GM12865 (cell line): ENCODE data around the gene ARHGAP24.

Experiments
- DNase-seq: peaks from one replicate; pipeline ENCODE4 v3.0.0; 2010; ENCODE audit warnings: low read depth
- H3K4me3 ChIP-seq: 2 replicates; pipeline ENCODE4 v1.5.1; 2011; ENCODE audit warnings: mild to moderate bottlenecking, low read depth, low read length, control low read depth
- CTCF ChIP-seq: IDR thresholded peaks from 2 replicates; pipeline ENCODE4 v1.5.1; 2011; ENCODE audit warnings: low read length, control low read depth, low read depth, inconsistent platforms; ENCODE audit not compliant: insufficient read depth; ENCODE audit errors: missing control alignments

ARHGAP24 gene

GRCh38 chr4:85684676-85685075 lies 209.7 kb downstream of the ARHGAP24 start:
- no peak overlapping the region for H3K4me3 ChIP-seq
- no peak for DNase-seq
- no peak for TF ChIP-seq CTCF

- H3K4me3 ChIP-seq, result no peak overlapping the region
- DNase-seq, result no peak
- TF ChIP-seq CTCF, result no peak
Measured at GRCh38 chr4:85686398-85686797, 211.4 kb downstream of the ARHGAP24 start.

- TF ChIP-seq CTCF, result no peak
Measured at GRCh38 chr4:85688055-85688740, 213.2 kb downstream of the ARHGAP24 start.

GRCh38 chr4:85696661-85697060 lies 221.7 kb downstream of the ARHGAP24 start:
- TF ChIP-seq CTCF, result no peak
- no peak for DNase-seq
- no peak overlapping the region for H3K4me3 ChIP-seq

More at GRCh38 chr4:85688055-85688740, 213.2 kb downstream of the ARHGAP24 start:
- no peak for DNase-seq
- H3K4me3 ChIP-seq, result no peak overlapping the region

- TF ChIP-seq CTCF, result no peak
- no peak overlapping the region for H3K4me3 ChIP-seq
- DNase-seq, result no peak
Measured at GRCh38 chr4:85697854-85698253, 222.9 kb downstream of the ARHGAP24 start.

GRCh38 chr4:85700362-85700761 lies 225.4 kb downstream of the ARHGAP24 start:
- no peak for TF ChIP-seq CTCF
- no peak overlapping the region for H3K4me3 ChIP-seq
- DNase-seq, result no peak

GRCh38 chr4:85701861-85702321 lies 226.9 kb downstream of the ARHGAP24 start:
- no peak overlapping the region for H3K4me3 ChIP-seq
- TF ChIP-seq CTCF, result no peak
- peak; percentile 74 for DNase-seq
